IMR-90 (cell line): ENCODE measurements around the gene GALNT7.

Source experiments
- BHLHE40 ChIP-seq: fragments of 150-350 bp; IDR thresholded peaks from 2 replicates; pipeline ENCODE4 v1.6.1; 2016; ENCODE audit warnings: mild to moderate bottlenecking, low read depth, low read length
- CEBPB ChIP-seq: IDR thresholded peaks from 2 replicates; pipeline ENCODE4 v1.6.1; 2012; ENCODE audit warnings: low read depth, low read length, improper control_type of control experiment
- CTCF ChIP-seq: conservative IDR thresholded peaks from 2 replicates; pipeline ENCODE4 v1.5.1; 2012; ENCODE audit warnings: mild to moderate bottlenecking, low read depth, low read length, improper control_type of control experiment
- MAFK ChIP-seq: IDR thresholded peaks from 2 replicates; pipeline ENCODE4 v1.6.1; 2012; ENCODE audit warnings: low read depth, low read length, improper control_type of control experiment
- MAZ ChIP-seq: IDR thresholded peaks from 2 replicates; pipeline ENCODE4 v1.6.1; 2012; ENCODE audit warnings: low read depth, mild to moderate bottlenecking, low read length, improper control_type of control experiment, moderate library complexity, borderline replicate concordance
- POLR2A ChIP-seq: IDR thresholded peaks from 2 replicates; pipeline ENCODE4 v1.6.1; 2012; ENCODE audit warnings: mild to moderate bottlenecking, low read depth, low read length
- SMC3 ChIP-seq: fragments of 150-350 bp; IDR thresholded peaks from 2 replicates; pipeline ENCODE4 v1.6.1; 2016; ENCODE audit warnings: low read depth, mild to moderate bottlenecking, antibody characterized with exemption, low read length, moderate library complexity

GRCh38 chr4:173211222-173211621, 42.6 kb downstream of the GALNT7 start:
- TF ChIP-seq MAFK (no peak), CEBPB (no peak), MAZ (no peak), BHLHE40 (no peak), POLR2A (no peak), CTCF (no peak), SMC3 (no peak)
